H1 (cell line): ENCODE measurements around the gene CERS1. TPM values are rescaled to one million over a fixed set of nuclear protein-coding genes. Genes with fewer than 3 reads are reported as not detected.

ENCODE experiments used
- CTCF ChIA-PET: fragments of 300-600 bp; sonication (Branson Sonifier 250); formaldehyde crosslinking; loops from one replicate; lab custom pipeline; 2021; ENCODE audit not compliant: partially characterized antibody; lab: Charles Lee
- POLR2A ChIA-PET: fragments of 300-600 bp; sonication (Branson Sonifier 250); formaldehyde crosslinking; loops from one replicate; lab custom pipeline; 2021; ENCODE audit warnings: inconsistent platforms; ENCODE audit not compliant: partially characterized antibody; lab: Charles Lee
- DNase-seq, 2 experiments: peaks; one replicate each; pipeline versions ENCODE4 v3.0.0 to v3.0.0-alpha.2; 2010 to 2022; ENCODE audit warnings: low spot score in 2 of 2, low read depth in 1 of 2, mixed read lengths in 1 of 2
- FAIRE-seq: peaks from 2 replicates; lab custom pipeline; 2011; peaks lifted over from hg19 to GRCh38; lab: Jason Lieb, UNC
- H2AFZ ChIP-seq: 2 replicates; pipeline ENCODE4 v1.8.1; 2012; ENCODE audit warnings: low read length, inconsistent platforms
- H2AK5ac ChIP-seq: 2 replicates; pipeline ENCODE4 v1.6.1; 2013; ENCODE audit warnings: low read depth, low read length
- H2BK120ac ChIP-seq: replicated peaks from 2 replicates; pipeline ENCODE3; 2013; ENCODE audit warnings: low read depth, low read length, inconsistent platforms
- H2BK12ac ChIP-seq: 2 replicates; pipeline ENCODE4 v1.6.1; 2013; ENCODE audit warnings: low read depth, low read length
- H2BK15ac ChIP-seq: 2 replicates; pipeline ENCODE4 v1.6.1; 2013; ENCODE audit warnings: low read length
- H2BK20ac ChIP-seq: 2 replicates; pipeline ENCODE4 v1.6.1; 2013; ENCODE audit warnings: low read length
- H2BK5ac ChIP-seq: 2 replicates; pipeline ENCODE4 v1.6.1; 2013; ENCODE audit warnings: low read depth, low read length
- H3K14ac ChIP-seq: 2 replicates; pipeline ENCODE4 v1.6.1; 2013; ENCODE audit warnings: inconsistent platforms; ENCODE audit not compliant: insufficient read length
- H3K18ac ChIP-seq: 2 replicates; pipeline ENCODE4 v1.6.1; 2013; ENCODE audit warnings: low read length; ENCODE audit errors: extremely low read depth
- H3K23ac ChIP-seq: 2 replicates; pipeline ENCODE4 v1.6.1; 2013; ENCODE audit warnings: inconsistent platforms; ENCODE audit not compliant: insufficient read length
- H3K23me2 ChIP-seq: 2 replicates; pipeline ENCODE4 v1.6.1; 2013; ENCODE audit warnings: low read depth, low read length
- H3K27ac ChIP-seq: 2 replicates; pipeline ENCODE4 v1.6.1; 2011; ENCODE audit warnings: low read depth, low read length, inconsistent platforms
- H3K27me3 ChIP-seq, 4 experiments: replicated peaks in 1 of 4; 1 replicate in 1 of 4; 2 replicates in 3 of 4; pipeline versions ENCODE4 v1.6.1 to v1.8.1; 2011 to 2013; ENCODE audit warnings: low read length in 3 of 4, mild to moderate bottlenecking in 3 of 4, inconsistent platforms in 2 of 4, mixed read lengths in 2 of 4, moderate library complexity in 1 of 4; ENCODE audit not compliant: control insufficient read depth in 3 of 4, insufficient read depth in 3 of 4; ENCODE audit errors: extremely low read depth in 1 of 4
- H3K36me3 ChIP-seq, 4 experiments: 2 replicates each; pipeline versions ENCODE4 v1.6.1 to v1.8.1; 2011 to 2013; ENCODE audit warnings: mild to moderate bottlenecking in 4 of 4, low read length in 3 of 4, moderate library complexity in 2 of 4, control low read depth in 1 of 4, inconsistent platforms in 1 of 4; ENCODE audit not compliant: insufficient read depth in 4 of 4, control insufficient read depth in 2 of 4
- H3K4ac ChIP-seq: replicated peaks from 2 replicates; pipeline ENCODE3; 2013; ENCODE audit warnings: low read length, low read depth, mixed read lengths, inconsistent platforms; ENCODE audit not compliant: insufficient read length
- H3K4me1 ChIP-seq, 4 experiments: replicated peaks in 1 of 4; 1 replicate in 1 of 4; 2 replicates in 3 of 4; pipeline versions ENCODE4 v1.6.1 to v1.8.1; 2011 to 2013; ENCODE audit warnings: low read length in 3 of 4, inconsistent platforms in 2 of 4, mixed read lengths in 1 of 4; ENCODE audit not compliant: insufficient read depth in 4 of 4, control insufficient read depth in 3 of 4
- H3K4me2 ChIP-seq, 2 experiments: 2 replicates each; pipeline versions ENCODE4 v1.6.1 to v1.8.1; 2011 to 2013; ENCODE audit warnings: low read depth in 2 of 2, low read length in 2 of 2, control low read depth in 1 of 2, inconsistent platforms in 1 of 2, mild to moderate bottlenecking in 1 of 2; ENCODE audit not compliant: insufficient read depth in 1 of 2
- H3K4me3 ChIP-seq, 4 experiments: fragments of 200-600, 300-600 bp in 1 of 4; sonication (generic), shearing (Covaris generic), sonication (Bioruptor Twin) in 1 of 4; 2 replicates each; pipeline versions ENCODE4 v1.5.1 to v1.8.1; 2011 to 2016; ENCODE audit warnings: low read length in 4 of 4, low read depth in 3 of 4, control low read depth in 2 of 4, inconsistent platforms in 2 of 4, mild to moderate bottlenecking in 2 of 4, mixed read lengths in 1 of 4, moderate library complexity in 1 of 4; ENCODE audit not compliant: insufficient read depth in 2 of 4; ENCODE audit errors: extremely low read depth in 1 of 4
- H3K56ac ChIP-seq: replicated peaks from 2 replicates; pipeline ENCODE3; 2013; ENCODE audit warnings: low read depth, mild to moderate bottlenecking, mixed read lengths, low read length, inconsistent platforms; ENCODE audit not compliant: insufficient read length
- H3K79me1 ChIP-seq: 2 replicates; pipeline ENCODE4 v1.6.1; 2013; ENCODE audit warnings: low read depth, low read length, control low read depth
- H3K79me2 ChIP-seq, 2 experiments: 2 replicates each; pipeline versions ENCODE4 v1.6.1 to v1.8.1; 2012 to 2013; ENCODE audit warnings: low read length in 2 of 2, mild to moderate bottlenecking in 2 of 2, inconsistent platforms in 1 of 2; ENCODE audit not compliant: insufficient read depth in 2 of 2, control insufficient read depth in 1 of 2
- H3K9ac ChIP-seq, 4 experiments: replicated peaks in 1 of 4; 1 replicate in 1 of 4; 2 replicates in 3 of 4; pipeline versions ENCODE4 v1.6.1 to v1.8.1; 2011 to 2013; ENCODE audit warnings: low read depth in 3 of 4, low read length in 3 of 4, control low read depth in 2 of 4, mild to moderate bottlenecking in 2 of 4, moderate library complexity in 2 of 4, inconsistent platforms in 1 of 4; ENCODE audit errors: extremely low read depth in 1 of 4
- H3K9me3 ChIP-seq, 2 experiments: 2 replicates each; pipeline versions ENCODE4 v1.6.1 to v1.8.1; 2012 to 2013; ENCODE audit warnings: mild to moderate bottlenecking in 2 of 2, moderate library complexity in 2 of 2, control low read depth in 1 of 2, inconsistent platforms in 1 of 2, low read depth in 1 of 2, low read length in 1 of 2, mixed read lengths in 1 of 2; ENCODE audit not compliant: insufficient read depth in 2 of 2
- H4K20me1 ChIP-seq, 2 experiments: replicated peaks in 1 of 2; 2 replicates each; pipeline versions ENCODE3 to v1.8.1; 2011 to 2013; ENCODE audit warnings: inconsistent platforms in 2 of 2, low read length in 2 of 2, mild to moderate bottlenecking in 1 of 2; ENCODE audit not compliant: insufficient read depth in 2 of 2, control insufficient read depth in 1 of 2
- H4K5ac ChIP-seq: 2 replicates; pipeline ENCODE4 v1.6.1; 2013; ENCODE audit warnings: low read length, low read depth, mixed read lengths, inconsistent platforms; ENCODE audit not compliant: insufficient read length
- H4K8ac ChIP-seq: 2 replicates; pipeline ENCODE4 v1.8.0; 2013; ENCODE audit warnings: mild to moderate bottlenecking, moderate library complexity, low read length, inconsistent platforms; ENCODE audit not compliant: insufficient read depth; ENCODE audit errors: extremely low read depth
- H4K91ac ChIP-seq: replicated peaks from 2 replicates; pipeline ENCODE3; 2013; ENCODE audit warnings: low read length, mixed read lengths, inconsistent platforms; ENCODE audit not compliant: insufficient read length
- ASH2L ChIP-seq: fragments of 200-600, 300-600 bp; sonication (generic); IDR thresholded peaks from one replicate; pipeline ENCODE4 v1.7.1; 2017; ENCODE audit warnings: low read length
- EZH2 ChIP-seq: fragments of 200-600 bp; sonication (generic); IDR thresholded peaks from 2 replicates; pipeline ENCODE4 v1.7.1; 2012; ENCODE audit warnings: low read depth, mild to moderate bottlenecking, moderate library complexity, low read length, inconsistent platforms; ENCODE audit not compliant: severe bottlenecking
- TCF12 ChIP-seq: IDR thresholded peaks from 2 replicates; pipeline ENCODE4 v1.6.1; 2011; ENCODE audit warnings: low read depth, mild to moderate bottlenecking, low read length
- WGBS, 2 experiments: shearing (Covaris generic) in 1 of 2; methylation state at CpG; one replicate each; pipeline versions ENCODE4 v1.1.6 to v1.1.7; 2013 to 2015; ENCODE audit warnings: low lambda C conversion rate in 2 of 2, mixed read lengths in 2 of 2, inconsistent platforms in 1 of 2, low coverage in 1 of 2, missing lambda C conversion rate in 1 of 2; ENCODE audit not compliant: insufficient replicate concordance in 2 of 2, insufficient coverage in 1 of 2, insufficient read length in 1 of 2; ENCODE audit errors: extremely low coverage in 1 of 2, missing lambda C conversion rate in 1 of 2; 5-methylcytosine and 5-hydroxymethylcytosine counted together
- polyA plus RNA-seq, 7 experiments: library from polyadenylated mRNA; depleted of rRNA in 3 of 7; stranded (reverse) in 5 of 7; unstranded in 2 of 7; fragments of >200 nt in 5 of 7; fragments of 200-250 nt in 2 of 7; gene quantifications; 1 replicate in 5 of 7; 2 replicates in 1 of 7; 4 replicates in 1 of 7; pipeline versions ENCODE4 v1.2.1 to v1.2.3, GENCODE V29; 2011 to 2013; ENCODE audit warnings: missing spikeins in 2 of 7, mixed read lengths in 2 of 7
- total RNA-seq: library from RNA; stranded (reverse); fragmentation: NEBNext Ultra II Directional; extraction: Animal tissue kit (Norgen Biotek cat#: 25700); gene quantifications from 2 replicates; pipeline ENCODE4 v1.2.1, GENCODE V29; 2021

CERS1 gene
- total and polyA plus RNA-seq, 2 of the 8 experiments (the other 6 are each of a cell fraction or from before 2014, with no cell fraction given), result 18.6 to 51.0 TPM

- Histone ChIP-seq H4K5ac (no peak overlapping the region), H3K18ac (no peak overlapping the region), H3K4me2 (no peak overlapping the region; a peak in 1 of 4 replicates), H2BK15ac (no peak overlapping the region), H3K23ac (no peak overlapping the region), H3K4me3 (no peak overlapping the region), H3K9ac (no peak overlapping the region), H3K9me3 (no peaks in the 10 kb centered on the region), H3K27me3 (peaks cover 0 to 2% (median 0%) of the 10 kb centered on the region in 4 experiments; a peak in 2 of 7 replicates), H2AFZ (no peak overlapping the region), H2BK12ac (no peak overlapping the region), H4K91ac (no peak overlapping the region), H3K27ac (no peak overlapping the region), H3K4me1 (peaks cover 0 to 9% (median 3%) of the 10 kb centered on the region in 4 experiments; a peak in 4 of 7 replicates), H3K23me2 (peaks cover 4% of the 10 kb centered on the region; the same call in 1 of the 2 replicates), H3K56ac (no peak overlapping the region), H2BK20ac (no peak overlapping the region), H2BK120ac (no peak overlapping the region), H4K20me1 (peaks cover 0 to 6% of the 10 kb centered on the region in 2 experiments), H3K36me3 (peaks cover 5 to 10% (median 7%) of the 10 kb centered on the region in 4 experiments; a peak in 6 of 8 replicates), H3K14ac (no peak overlapping the region), H3K79me2 (no peaks in the 10 kb centered on the region), H2AK5ac (no peak overlapping the region), H4K8ac (no peak overlapping the region), H3K79me1 (no peaks in the 10 kb centered on the region; the same call in 1 of the 2 replicates), H3K4ac (no peak overlapping the region), H2BK5ac (no peak overlapping the region)
- ChIA-PET CTCF (interaction anchor here (0.7 to 1.0 kb wide), 2 partner anchors 25 to 133 kb away, joined by 3 read pairs; no protein-coding TSS in a partner anchor), POLR2A (interaction anchor here (0.7 kb wide), 1 partner anchor 152 kb away, joined by 3 read pairs; no protein-coding TSS in a partner anchor)
- TF ChIP-seq ASH2L, result no peak
- no peak for TF ChIP-seq EZH2
- no peak for TF ChIP-seq TCF12
- FAIRE-seq (no peak), DNase-seq (no peak)
- 89% methylated on average over 7 of the region's 7 CpGs; no CpG with 5 or more reads in 1 of the 2 experiments for WGBS, 2 experiments
Measured at GRCh38 chr19:18871543-18871942, 24.4 kb downstream of the CERS1 start.
